Skin of body (tissue), 2 donors: ENCODE measurements around the gene LTBP4. TPM values are rescaled to one million over a fixed set of nuclear protein-coding genes. Genes with fewer than 3 reads are reported as not detected.

Experiments used
- DNase-seq: peaks from one replicate; lab custom pipeline; 2025; lab: John Stamatoyannopoulos, UW
- total RNA-seq: library from RNA; depleted of rRNA; stranded (reverse); fragments of >200 nt; gene quantifications from one replicate; pipeline ENCODE4 v1.2.3, GENCODE V29; 2014

The LTBP4 gene
- total RNA-seq, 1 donor from 2014 or later: 72.0 TPM

DNA sequence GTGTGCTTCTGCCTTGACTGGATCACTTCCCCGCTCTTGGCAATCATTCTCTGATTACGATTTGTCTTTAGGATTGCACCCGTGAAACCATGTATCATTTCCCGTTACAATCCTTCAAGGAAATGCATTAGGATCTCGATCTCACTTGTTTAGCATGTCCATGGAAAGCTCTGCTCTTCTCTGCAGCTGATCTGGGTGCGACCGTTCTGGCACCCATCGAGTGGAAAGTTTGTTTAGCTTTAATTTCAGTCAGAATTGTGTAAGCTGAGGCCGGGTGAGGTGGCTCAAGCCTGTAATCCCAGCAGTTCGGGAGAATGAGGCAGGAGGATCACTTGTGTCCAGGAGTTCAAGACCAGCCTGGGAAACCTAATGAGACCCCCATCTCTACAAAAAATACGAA is 58.4 kb downstream of the LTBP4 start:
- DNase-seq: no peak

DNA sequence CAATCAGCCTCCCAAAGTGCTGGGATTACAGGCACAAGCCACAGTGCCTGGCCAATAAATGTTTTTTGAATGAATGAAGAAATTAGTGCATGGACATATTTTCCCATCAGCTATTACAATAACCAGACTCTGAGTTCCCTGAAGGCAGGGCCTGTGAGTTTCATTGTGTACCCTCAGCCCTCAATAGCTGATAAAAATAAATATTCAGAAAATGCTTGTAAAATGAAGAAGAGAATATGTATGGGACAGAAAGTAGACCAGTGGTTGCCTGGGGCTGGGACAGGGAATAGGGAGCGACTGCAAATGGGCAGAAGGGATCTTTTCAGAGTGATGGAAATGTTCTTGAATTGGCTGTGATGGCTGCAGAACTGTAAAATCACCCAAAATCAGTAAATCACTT is 60.4 kb downstream of the LTBP4 start:
- DNase-seq: no peak

DNA sequence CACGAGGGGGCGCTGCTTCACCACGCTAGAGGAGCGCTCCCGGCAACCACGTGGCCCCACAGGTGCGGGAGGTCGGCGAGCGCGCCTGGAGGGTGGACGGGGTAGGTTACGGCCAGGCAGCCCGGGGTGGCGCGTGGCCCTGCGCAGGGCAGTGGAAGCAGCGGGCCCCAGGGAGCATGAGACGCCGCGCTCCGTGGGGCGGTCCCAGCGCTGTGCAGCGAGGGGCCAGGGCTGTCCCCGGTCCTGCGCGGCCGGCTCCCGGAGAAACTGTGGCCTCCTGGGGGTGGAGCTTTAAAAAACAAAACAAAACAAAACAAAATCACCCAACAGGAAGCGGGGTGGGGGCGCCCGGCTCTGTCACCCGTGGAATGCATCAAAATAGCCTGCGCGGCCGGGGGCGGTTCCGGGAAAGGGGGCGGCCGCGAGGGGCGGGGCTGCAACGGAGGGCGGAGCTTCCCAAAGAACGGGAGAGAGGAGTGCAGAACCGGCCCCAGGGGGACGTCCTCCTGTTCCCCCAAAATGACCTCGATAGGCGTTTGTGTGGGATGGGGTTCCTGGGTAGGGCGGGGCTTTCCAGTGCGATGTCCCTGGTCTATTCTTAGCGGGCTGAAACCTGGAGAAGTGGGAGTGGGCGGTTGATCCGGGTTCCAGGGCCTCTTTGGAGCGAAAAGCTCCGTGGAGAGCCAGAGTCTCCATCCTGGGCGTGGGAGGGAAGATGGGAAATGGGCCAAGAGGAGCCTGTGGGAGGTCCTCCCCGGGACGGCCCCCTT is 61.9 kb downstream of the LTBP4 start:
- DNase-seq: peak; percentile 83

DNA sequence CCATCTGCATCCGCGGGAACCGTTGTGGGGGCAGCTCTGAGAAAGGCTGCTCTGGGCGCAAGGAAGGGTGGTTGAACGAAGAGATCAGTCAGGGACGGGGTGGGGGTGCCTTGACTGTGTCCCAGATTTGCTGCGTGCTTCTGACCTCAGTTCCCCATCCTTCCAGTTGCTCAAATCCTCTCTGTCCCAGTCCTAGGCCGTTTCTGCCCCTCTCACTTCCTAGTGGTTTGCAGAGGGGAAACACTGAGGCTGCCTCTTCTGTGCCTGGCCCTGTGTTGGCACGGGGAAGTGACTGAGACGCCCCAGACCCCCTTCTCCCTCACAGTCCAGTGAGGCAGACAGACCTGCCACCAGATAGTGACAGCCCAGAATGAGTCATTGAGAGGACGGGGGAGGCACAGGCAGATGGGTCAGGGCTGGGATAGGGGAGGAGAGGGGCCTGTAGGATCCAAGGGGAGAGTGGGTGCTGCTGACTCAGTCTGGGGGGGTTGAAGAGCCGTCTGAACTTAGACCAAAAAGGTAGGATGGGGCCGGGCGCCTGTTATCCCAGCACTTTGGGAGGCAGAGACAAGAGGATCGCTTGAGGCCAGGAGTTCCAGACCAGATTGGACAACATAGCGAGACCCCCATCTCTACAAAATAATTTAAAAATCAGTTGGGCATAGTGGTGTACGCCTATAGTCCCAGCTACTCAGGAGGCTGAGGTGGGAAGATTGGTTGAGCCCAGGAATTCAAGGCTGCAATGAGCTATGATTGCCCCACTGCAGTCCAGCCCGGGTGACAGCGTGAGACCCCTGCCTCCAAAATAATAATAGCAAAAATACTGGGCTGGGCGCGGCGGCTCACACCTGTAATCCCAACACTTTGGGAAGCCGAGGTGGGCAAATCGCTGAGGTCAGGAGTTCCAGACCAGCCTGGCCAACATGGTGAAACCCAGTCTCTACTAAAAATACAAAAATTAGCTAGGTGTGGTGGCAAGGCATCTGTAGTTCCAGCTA is 62.8 kb downstream of the LTBP4 start:
- peak; percentile 58 for DNase-seq

DNA sequence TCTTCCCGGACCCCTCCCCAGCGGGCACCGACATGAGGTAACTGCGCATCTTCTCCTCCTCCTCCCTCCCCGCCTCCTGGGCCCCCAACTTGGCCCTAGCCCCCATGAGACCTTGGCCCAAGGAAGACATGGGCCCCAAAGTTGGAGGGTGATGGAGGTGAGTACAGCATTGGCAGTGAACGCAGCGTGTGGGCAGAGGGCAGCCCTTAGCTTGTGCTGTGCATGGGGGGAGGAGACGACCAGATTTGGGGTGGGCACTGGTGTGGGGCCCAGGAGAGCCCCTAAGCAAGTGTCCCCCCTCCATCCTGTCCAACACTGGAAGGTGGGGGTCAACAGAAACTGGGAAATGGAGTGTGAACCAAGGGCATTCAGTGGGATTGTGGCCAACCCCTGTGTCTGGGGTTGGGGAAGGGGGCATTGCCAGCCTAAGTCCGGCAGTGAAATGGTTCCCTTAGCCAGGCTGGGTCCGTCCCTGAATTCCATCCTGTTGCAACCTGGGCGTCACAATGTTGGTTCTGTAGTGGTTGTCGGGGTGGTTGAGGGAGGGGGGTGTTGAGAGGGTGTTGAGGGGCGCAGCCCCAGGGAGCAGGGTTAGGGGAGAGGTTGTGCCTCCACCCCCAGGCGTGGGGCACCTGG is 65.8 kb downstream of the LTBP4 start:
- DNase-seq: no peak

DNA sequence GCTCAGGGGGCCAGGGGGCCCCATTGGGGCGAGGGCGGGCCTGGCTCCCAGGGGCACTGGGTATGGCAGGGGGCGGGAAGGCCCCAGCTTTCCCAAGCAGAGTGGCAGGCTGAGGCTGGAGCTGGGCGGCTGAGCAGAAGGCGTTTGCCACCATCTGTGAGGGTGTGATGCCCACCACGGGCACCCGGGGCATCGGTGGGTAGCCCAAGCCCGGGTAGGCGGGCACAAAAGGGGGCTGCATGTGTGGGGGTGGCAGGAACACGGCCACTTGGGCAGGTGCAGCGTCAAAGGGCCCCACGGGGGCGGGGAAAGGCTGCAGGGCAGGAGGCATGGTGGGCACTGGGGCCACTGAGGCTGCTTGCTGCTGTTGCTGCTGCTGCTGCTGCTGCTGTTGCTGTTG is 66.4 kb downstream of the LTBP4 start:
- no peak for DNase-seq

DNA sequence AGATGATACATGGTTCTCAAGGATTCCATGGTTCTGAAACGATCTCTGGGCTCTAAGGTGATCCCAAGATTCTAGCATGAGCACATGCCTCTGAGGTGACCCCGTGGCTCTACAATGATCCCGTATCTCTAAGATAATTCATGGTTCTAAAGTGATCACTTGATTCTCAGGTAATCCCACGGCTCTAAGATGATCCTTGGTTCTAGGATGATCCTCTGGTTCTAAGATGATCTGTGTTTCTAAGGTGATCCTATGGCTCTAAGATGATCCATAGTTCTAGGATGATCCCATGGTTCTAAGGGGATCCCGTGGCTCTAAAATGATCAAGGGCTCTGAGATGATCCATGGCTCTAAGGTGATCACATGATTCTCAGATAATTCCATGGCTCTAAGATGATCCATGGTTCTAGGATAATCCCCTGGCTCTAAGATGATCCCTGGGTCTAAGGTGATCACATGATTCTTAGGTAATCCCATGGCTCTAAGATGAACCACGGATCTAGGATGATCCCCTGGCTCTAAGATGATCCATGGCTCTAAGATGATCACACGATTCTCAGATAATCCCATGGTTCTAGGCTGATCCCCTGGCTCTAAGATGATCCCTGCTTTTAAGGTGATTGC is 67.9 kb downstream of the LTBP4 start:
- DNase-seq: no peak

DNA sequence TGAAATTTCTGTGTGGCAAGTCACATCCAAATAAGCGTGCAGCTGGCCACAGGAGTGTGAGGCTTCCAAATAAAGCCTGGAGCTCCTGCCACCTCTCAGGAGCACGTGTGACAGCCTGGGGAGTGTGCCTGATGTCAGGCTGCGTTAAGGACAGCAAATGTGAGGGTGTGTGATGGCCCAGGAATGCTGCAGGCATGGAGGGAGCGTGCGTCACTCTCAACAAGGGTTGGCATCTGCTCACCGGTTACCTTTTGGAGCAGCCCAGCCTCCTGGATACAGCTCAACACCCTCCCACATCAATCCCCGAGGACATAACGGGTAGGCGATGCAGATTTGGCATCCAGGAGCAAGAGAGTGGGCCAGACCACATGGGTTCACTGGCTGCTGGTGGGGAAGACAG is 70.2 kb downstream of the LTBP4 start:
- no peak for DNase-seq

DNA sequence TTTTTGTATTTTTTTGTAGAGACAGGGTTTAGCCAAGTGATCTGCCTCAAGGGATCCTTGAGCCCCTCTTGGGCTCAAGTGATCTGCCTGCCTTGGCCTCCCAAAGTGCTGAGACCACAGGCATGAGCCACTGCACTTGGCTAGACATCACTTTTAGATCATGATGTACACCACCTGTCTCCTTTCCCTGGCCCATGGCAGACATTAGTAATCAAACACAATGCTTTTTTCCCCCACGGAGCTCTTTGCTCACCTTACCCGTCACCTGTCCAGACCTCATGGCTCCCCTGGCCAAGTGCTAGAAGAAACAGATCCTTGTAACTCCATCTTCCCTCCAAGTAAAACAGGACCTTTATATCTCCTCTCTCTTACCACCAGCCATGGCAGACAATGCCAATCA is 70.9 kb downstream of the LTBP4 start:
- DNase-seq: no peak

DNA sequence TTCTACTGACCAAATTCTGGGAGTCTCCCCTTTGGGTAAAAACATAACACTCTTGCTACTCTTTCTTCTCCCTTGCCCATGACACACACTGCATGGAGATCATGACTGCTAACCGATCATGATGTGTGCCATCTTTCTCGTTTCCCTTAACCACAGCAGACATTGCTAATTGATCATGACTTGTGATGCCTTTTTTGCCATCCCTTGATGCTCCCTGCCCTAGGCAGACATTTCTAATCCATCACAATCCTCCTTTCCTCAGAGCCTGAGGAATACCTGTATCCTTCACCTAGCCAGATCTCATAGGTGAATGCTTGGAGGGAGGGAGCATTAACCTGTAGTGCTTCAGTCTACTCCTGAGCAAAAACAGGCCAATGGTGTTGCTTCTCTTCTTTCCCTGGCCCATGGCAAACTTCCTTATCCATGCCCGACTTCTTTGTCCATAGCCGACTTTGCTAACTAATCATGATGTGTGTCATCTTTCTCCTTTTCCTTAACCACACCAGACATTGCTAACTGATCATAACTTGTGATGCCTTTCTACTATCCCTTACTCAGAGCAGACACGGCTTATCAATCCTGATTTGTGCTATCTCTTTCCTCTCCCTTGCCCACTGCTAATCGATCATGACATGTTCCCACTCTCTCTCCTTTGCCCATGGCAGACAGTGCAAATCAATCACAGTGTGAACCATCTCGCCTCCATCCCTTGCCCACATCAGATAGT is 71.6 kb downstream of the LTBP4 start:
- no peak for DNase-seq

DNA sequence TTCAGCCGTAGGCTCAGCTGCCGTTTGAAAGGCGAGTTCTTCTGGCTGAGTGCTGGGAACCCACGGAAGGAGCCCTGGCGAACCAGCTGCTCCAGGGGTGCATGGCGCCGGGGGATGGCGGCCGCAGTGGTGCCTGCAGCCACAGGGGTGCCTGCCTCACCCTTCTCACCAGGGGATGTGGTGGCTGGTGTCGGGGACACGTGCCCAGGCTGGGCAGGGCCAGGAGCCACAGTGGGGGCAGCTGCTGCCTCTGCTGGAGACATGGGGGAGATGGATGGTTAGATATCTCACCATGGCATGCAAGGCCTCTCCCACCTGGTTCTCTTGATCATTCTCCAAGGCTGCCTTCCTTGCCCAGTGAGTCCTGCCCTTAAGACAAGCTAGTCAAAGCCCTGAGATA is 72.2 kb downstream of the LTBP4 start:
- DNase-seq: no peak

DNA sequence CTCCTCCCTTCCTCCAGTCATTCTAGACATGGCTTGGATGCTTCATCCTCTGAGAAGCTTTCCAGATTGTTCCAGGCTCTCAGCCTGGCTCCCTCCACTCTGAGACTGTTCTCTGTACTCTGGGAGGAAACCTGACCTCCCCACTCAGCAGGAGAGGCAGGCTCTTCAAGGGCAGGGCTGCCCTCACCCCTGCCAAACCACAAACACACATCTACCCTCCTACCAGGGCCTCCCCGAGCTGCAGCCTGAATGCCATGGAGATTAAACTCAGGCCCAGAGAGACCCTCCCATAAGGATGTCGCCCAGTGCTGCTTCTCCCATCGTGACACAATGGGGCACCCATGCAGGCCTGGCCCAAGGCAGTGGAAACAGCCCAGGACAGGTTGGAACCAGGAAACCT is 73.1 kb downstream of the LTBP4 start:
- DNase-seq: no peak

DNA sequence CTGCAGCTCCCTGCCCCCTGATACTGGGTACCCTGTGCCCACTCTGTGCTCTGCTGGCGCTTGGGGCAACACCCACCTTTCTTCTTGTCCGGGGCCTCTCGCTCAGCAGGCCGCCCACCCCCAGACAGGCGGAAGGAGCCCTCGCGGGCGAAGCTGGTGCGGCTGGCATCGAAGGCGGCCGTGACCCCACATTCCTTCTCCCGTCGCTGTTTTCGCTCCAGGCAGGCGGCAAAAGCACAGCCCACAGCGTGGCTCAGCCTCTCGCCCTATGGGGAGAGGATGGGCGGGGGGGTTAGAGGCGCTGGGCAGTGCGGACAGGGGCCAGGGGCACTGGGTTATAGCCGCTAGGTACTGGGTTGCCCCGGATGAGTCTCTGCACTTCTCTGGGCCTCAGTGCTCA is 76.0 kb downstream of the LTBP4 start:
- DNase-seq: no peak

Other genes with a start within 250 kb of the LTBP4 start
- 0.10 TPM for gene HIPK4, start 211.2 kb upstream of the LTBP4 start, total RNA-seq
- gene PRX, start 188.0 kb upstream of the LTBP4 start, total RNA-seq: 5.2 TPM
- 10.6 TPM for gene SERTAD1, start 175.4 kb upstream of the LTBP4 start, total RNA-seq
- 30.8 TPM for gene SERTAD3, start 157.0 kb upstream of the LTBP4 start, total RNA-seq
- gene BLVRB, start 135.6 kb upstream of the LTBP4 start, total RNA-seq: 107 TPM
- 1.2 TPM for gene SPTBN4, start 134.4 kb upstream of the LTBP4 start, total RNA-seq
- gene SHKBP1, start 24.5 kb upstream of the LTBP4 start, total RNA-seq: 12.3 TPM
- gene NUMBL, start 89.3 kb downstream of the LTBP4 start, total RNA-seq: 17.6 TPM
- gene COQ8B, start 115.5 kb downstream of the LTBP4 start, total RNA-seq: 18.6 TPM
- gene ITPKC, start 115.7 kb downstream of the LTBP4 start, total RNA-seq: 29.8 TPM
- 1.3 TPM for gene ACTMAP, start 149.1 kb downstream of the LTBP4 start, total RNA-seq
- gene SNRPA, start 149.8 kb downstream of the LTBP4 start, total RNA-seq: 36.6 TPM
- 8.8 TPM for gene MIA, start 174.2 kb downstream of the LTBP4 start, total RNA-seq
- gene RAB4B, start 176.9 kb downstream of the LTBP4 start, total RNA-seq: 5.3 TPM
- 27.4 TPM for gene EGLN2, start 197.8 kb downstream of the LTBP4 start, total RNA-seq
- gene CYP2A6, start 249.1 kb downstream of the LTBP4 start, total RNA-seq: not detected